Middle frontal gyrus (tissue), 1 donor: ENCODE results near the gene TOMM20.
"Not testable (repeated sequence)": the region's sequence is repeated elsewhere in the genome, so short reads cannot be mapped to it uniquely, and the experiment has no call there.

ENCODE experiments used
- DNase-seq: peaks from one replicate; pipeline ENCODE4 v3.0.0-alpha.2; 2015; ENCODE audit warnings: low spot score; ENCODE audit errors: extremely low spot score

Gene TOMM20

DNA sequence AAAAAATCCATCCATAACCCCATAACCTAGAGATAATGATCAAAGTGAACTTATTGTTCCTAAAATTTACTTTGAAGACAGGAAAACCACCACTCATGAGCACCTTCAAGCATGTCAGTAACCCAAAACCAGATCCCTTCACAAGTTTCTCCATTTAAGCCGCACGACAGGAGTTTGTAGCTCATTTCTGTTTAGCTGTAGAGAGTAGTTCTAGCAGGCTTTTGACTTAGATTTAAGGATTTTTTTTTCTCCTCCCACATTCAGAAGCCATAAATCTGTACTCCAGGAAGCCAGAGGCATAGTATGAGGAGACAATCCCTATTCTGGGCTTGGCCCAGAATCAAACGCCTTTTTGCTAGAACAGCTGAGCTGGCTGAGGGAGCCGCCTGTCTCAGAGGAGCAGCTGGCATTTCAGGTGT is 25.6 kb downstream of the TOMM20 start:
- DNase-seq: peak; percentile 46

DNA sequence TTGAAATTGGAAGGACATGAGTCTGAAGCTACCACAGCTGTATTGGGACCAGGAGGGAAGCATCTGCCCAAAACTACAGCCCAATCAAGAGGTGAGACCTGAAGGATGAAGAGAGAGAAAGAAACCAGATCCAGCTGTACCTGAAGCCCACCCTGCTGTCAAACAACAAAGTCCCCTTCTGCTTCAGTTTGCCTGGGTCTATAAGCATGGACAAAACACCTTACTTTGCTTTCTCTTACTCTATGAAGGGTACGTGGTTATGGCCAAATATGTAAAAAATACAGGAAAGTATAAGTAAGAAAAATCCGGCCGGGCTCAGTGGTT is 26.4 kb downstream of the TOMM20 start:
- DNase-seq: no peak

DNA sequence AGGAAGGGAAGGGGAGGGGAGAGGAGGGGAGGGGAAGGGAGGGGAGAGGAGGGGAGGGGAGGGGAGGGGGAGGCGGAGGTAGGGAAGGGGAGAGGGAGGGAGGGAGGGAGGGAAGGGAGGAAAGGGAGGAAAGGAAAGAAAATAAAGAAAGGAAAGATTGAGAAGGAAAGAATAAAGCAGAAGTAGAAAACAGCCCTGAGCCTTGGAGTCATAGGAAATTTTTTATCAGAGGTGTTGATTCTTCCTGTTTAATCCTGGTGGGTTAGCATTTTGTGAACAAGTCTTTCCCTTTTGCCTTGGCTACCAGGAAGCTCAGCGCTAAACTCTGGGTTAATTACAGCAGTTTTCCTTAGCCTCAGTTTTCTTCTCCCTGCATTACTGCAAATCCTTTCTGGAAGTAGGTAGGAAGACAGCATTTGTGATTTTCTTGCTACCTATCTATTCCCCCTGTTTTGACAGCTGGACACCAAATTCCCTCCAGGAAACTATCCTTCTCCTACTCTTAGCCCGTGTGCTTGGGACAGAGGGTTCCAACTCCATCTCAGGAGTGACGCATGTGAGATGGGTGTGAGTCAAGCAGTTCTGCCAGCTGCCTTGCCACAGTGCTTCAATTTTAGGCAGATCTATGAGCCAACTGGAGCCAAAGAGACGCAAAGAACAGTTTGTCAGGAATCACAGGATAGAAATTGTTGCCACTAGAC is 26.9 kb downstream of the TOMM20 start:
- DNase-seq: no peak

DNA sequence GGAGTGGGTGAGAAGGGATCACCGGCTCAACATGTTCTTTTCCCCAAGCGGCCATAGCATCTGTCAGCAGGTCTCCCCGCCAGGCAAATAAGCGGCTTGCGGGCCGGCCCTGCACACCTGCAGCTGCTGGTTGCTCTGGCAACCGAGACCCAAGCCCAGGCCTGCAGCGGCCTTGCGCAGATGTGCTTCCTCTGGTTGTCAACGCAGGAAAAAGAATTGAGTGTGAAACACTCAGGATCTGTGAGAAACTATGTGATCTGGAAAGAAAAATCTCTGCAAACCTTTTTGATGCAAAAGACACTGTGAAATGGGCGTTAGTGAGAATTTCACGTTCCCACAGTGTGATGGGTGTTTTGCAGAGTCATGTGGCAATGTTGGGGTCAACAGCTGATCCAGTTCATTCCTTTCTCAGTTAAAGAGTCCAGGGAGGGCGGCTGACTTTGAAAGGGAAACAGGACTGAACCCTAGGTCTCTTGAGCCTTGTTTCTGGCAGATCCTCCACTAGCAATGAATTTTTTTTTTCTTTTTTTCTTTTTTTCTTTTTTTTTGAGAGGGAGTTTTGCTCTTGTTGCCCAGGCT is 28.4 kb downstream of the TOMM20 start:
- no peak for DNase-seq

DNA sequence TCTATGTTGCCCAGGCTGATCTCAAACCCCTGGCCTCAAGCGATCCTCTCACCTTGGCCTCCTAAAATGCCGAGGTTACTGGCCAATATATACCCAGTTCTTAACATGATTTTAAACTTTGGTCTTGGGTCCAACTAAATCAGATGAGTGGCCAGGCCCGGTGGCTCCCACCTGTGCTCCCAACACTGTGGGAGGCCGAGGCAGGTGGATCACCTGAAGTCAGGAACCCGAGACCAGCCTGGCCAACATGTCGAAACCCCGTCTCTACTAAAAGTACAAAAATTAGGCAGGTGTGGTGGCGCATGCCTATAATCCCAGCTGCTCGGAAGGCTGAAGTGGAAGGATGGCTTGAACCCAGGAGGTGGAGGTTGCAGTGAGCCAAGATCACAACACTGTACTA is 29.6 kb downstream of the TOMM20 start:
- no peak for DNase-seq

DNA sequence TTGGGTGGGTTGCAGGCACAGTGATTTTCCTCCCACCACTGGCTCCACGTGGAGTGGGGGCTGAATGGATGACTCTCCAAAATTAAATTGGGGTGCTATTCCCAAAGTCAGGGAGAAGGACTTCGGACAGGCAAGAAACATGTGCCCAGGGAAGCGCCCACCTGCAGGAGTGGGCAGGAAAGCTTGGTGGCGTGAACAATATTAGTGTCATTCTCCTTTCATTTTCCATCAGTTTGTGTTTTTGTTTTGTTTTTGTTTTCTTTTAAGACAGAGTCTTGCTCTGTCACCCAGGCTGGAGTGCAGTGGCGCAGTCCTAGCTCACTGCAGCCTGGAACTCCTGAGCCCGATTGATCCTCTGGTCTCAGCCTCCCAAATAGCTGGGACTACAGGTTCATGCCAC is 30.1 kb downstream of the TOMM20 start:
- no peak for DNase-seq

DNA sequence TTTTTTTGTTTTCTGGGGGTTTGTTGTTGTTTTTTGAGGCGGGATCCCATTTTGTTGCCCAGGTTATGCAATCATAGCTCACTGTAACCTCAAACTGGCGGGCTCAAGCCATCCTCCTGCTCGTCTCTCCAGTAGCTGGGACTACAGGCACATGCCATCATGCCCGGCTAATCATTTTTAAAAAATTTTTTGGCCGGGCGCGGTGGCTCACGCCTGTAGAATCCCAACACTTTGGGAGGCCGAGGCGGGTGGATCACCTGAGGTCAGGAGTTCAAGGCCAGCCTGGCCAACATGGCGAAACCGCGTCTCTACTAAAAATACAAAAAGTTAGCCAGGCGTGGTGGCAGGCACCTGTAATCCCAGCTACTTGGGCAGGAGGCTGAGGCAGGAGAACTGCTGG is 31.1 kb downstream of the TOMM20 start:
- not testable (repeated sequence) for DNase-seq

DNA sequence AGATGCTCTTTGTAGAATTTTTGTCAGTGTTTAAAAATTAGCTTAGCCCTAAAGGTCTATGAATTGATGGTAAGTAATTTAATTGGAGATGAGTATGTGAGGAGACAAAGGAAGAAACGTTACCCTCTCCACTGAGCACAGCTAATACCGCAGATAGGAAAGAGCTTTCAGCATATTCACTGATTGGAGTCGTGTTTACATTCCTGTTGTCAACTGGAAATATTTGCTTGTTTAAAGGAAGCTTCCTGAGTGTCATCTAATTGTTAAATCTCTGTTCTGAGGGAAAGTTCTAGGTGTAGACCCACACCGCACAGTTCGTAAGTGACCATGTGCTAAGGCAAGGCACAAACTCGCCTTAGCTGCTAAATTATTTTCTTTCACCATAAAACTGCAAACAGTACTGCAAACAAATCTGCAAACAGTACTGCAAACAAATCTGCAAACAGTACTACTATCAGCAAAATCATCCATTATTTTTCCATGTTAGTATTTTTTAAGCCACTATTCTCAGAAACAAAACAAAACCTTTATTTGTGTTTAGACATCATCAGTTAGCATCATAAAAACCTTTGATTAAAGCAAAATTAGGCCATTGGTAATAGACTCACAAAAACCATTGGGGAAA is 32.6 kb downstream of the TOMM20 start:
- no peak for DNase-seq

DNA sequence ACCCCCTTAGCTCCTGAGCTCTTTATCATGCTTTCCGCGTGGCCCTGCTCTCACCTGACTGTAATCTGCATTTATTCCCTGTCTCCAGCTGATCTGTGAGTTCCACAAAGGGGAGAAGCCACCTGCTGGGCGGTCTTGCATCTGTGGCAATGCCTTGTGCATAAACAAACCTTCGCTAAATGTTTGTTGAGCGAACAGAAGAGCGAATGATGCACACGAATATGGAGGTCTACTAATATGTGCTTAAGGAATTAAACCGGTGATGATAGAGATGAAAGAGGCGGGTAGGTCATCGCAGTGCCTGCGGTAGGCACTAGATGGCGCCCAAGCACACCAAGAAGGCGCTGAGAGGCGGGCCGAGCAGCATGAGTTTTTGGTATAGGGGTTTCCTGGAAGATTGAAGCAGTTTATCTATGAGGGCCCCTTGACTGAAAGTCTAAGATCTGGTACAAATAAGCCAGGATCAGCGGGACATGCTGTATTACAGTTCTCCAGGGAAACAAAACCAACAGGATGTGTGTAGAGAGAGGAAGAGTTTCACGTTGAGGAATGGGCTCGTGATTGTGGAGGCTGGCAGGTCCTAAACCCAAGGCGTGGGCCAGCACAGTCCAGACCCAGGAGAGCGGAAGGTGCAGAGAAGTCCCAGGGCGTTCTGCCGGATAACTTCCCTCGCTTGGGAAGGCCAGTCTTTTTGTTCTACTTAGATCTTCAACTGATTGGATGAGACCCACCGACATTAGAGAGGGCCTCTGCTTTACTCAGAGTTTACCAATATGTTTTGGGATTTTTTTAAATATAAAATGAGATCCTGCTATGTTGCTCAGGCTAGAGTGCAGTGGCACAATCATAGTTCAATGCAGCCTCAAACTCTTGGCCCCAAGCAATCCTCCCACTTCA is 34.7 kb downstream of the TOMM20 start:
- DNase-seq: peak; percentile 66

DNA sequence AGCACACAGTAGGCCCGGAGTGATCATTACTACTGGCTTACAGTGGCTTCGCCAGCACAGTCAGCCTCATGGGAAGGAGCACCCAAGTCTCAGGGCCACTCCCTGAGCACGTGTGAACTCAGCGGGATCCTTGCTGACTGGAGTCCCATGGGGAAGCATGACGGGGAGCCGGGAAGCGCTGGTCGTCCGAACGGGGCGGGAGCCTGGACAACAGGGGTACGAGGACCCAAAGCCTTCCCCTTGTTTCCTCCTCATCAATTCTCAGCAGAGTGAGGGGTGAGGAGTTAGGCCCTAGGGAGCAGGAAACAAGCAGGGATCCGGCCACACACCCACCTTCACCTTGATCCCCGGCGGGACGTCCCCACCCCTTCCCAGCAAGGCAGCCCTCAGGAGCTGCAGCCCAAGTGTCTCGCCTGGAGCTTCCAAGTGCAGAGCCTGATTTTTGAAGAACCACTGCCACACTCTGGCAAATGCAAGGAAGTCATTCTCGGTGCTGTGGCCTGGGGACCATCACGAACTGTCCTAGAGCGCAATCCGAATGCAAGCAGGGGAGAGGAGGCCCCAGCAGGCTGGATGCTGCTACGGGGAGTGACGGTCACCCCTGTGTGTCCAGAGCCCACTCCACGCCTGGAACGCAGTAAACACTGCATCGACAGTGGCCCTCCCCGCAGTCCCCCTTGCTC is 35.5 kb downstream of the TOMM20 start:
- DNase-seq: peak; percentile 60

DNA sequence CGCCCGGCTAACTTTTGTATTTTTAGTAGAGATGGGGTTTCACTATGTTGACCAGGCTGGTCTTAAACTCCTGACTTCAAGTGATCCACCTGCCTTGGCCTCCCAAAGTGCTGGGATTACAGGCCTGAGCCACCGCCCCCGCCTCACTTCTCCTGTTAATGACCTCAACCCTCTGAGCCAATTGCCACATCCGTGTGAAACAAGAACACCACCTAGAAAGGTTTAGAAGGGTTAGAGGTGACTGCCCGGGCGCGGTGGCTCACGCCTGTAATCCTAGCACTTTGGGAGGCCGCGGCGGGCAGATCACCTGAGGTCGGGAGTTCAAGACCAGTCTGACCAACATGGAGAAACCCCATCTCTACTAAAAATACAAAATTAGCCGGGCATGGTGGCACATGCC is 36.2 kb downstream of the TOMM20 start:
- not testable (repeated sequence) for DNase-seq

DNA sequence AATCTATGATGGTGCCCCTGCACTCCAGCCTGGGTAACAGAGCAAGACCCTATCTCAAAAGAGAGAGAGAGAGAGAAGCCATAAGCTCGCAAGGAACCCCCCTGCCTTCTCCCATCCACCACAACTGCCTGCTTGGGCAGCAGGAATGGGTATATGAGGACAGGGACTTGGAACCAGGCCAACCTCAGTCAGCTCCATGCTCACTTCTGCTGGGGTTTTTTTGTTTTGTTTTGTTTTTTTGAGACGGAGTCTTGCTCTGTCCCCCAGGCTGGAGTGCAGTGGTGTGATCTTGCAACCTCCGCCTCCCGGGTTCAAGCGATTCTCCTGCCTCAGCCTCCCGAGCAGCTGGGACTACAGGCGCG is 36.6 kb downstream of the TOMM20 start:
- DNase-seq: not testable (repeated sequence)

DNA sequence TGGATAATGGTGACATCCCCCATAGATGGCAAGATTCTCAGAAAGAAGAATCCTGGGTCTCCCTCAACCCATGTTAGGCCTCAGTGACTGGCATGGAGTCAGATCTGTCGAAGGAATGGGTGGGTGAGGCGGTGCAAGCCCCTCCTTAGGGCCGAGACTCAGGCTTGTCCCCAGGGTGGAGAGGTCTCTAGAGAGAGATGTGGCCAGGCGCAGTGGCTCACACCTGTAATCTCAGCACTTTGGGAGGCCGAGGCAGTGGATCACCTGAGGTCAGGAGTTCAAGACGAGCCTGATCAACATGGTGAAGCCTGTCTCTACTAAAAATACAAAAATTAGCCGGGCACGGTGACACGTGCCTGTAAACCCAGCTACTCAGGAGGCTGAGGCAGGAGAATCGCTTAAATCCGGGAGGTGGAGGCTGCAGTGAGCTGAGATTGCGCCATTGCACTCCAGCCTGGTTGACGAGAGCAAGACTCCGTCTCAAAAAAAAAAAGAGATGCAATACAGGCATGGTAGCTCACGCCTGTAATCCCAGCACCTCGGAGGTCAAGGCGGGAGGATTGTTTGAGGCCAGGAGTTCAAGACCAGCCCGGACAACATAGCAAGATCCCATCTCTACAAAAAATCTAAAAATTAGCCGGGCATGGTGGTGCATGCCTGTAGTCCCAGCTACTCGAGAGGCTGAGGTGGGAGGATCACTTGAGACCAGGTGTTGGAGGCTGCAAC is 37.2 kb downstream of the TOMM20 start:
- DNase-seq: not testable (repeated sequence)

DNA sequence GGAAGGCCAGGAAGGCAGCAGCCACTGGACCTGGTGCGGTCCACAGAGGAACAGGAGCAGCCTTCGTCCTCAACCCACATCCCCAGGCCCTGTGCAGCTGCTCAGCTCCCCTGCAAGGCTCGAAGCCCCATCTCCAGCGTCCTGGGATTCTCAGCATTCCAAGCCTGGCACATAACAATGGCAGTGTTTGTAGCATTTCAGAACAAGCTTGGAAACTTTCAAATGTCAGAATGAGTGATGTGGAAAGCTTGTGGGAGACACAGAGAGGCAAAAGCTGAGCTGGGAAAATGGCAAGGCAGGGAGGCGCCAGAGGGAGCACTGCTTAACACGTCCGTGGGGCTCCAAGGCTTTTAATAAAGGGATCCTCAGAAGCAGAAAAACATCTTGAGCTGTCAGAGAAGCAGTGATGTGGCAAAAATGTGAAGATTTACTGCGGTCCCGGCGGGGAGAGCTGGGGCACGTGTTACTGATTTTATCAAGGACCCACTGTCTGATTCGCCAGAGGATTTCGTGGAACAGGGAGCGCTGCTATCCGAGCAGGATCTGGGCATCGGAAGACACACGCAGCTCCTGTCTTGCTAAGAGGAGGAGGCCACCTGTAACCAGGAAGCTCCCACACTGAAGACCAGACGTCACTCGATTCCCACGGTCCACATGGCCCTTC is 38.1 kb downstream of the TOMM20 start:
- no peak for DNase-seq

DNA sequence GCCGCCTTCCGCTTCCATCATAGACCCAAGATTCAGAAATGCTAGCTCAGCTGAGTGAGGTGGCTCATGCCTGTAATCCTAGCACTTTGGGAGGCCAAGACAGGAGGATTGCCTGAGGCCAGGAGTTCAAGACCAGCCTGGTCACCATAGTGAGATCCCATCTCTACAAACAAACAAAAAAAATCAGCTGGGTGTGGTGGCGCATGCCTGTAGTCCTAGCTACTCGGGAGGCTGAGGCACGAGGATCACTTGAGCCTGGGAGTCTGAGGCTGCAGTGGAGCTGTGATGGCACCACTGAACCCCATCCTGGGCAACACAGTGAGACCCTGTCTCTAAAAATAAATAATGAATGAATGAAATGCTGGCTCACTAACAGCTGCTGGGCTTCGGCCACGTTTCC is 39.7 kb downstream of the TOMM20 start:
- DNase-seq: no peak

DNA sequence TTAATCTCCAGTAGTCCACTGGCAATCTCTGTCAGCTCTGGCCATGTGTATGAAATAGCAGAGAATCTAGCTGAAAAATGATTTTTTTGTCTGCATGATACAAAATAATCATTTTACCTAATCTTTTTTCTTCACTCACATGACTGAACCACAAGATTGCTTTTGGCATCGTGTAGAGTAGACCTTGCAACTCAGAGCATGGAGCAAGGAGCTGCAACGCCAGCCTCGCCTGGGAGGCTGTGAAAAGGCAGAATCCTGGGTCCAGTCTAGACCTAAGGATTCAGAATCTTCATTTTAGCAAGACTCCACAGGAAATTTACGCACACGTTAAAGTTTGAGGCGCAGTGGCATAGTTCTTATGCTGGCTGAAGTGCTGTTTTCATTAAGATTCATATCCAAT is 40.2 kb downstream of the TOMM20 start:
- DNase-seq: no peak

DNA sequence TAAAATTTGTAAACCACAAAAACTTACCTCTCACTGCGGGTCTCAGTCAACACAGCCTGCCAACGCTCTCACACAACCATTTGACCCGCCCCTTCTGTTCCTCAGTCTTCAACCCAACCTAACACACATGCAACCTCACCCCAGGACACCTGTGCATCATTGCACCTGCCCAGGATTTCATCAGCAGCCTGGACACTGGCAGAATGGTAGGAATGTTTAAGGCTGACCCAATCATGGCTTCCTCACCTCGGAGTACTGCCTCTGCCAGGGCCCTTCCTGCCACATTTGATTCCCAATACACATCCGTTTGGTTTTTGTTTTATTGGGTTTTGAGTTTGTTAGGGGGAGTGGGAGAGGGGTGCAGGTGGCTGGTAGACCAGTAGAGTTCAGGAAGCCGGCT is 40.7 kb downstream of the TOMM20 start:
- DNase-seq: no peak

DNA sequence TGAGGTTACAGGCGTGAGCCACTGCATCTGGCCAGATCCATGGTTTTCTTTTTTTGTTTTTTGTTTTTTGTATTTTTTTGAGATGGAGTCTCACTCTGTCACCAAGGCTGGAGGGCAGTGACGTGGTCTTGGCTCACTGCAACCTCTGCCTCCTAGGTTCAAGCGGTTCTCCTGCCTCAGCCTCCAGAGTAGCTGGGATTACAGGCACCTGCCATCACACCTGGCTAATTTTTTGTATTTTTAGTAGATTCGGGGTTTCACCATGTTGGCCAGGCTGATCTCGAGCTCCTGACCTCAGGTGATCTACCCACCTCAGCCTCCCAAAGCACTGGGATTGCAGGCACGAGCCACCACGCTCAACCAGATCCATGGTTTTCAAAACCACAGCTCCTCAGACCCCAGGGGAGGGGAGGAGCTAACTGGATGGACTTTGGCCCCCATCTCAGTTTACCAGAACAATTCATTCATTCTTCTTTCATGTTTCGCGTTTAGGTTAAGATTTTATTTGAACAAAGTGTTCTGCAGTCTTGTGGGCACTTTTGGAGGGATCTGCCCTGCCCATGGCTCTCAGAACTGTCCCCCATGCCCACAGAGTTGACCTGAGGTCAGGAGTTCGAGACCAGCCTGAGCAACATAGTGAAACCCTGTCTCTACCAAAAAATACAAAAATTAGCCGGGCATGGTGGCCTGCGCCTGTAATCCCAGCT is 43.1 kb downstream of the TOMM20 start:
- not testable (repeated sequence) for DNase-seq

DNA sequence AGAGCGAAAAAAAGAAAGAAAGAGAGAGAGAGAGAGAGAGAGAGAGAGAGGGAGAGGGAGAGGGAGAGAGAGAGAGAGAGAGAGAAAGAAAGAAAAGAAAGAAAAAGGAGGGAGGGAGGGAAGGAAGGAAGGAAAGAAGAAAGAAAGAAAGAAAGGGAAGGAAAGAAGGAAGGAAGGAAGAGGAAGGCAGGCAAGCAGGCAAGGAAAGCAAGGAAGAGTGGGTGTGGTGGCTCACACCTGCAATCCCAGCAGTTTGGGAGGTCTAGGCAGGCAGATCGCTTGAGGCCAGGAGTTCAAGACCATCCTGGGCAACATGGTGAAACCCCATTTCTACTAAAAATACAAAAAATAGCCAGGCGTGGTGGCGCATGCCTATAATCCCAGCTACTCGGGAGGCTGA is 47.8 kb downstream of the TOMM20 start:
- DNase-seq: not testable (repeated sequence)

DNA sequence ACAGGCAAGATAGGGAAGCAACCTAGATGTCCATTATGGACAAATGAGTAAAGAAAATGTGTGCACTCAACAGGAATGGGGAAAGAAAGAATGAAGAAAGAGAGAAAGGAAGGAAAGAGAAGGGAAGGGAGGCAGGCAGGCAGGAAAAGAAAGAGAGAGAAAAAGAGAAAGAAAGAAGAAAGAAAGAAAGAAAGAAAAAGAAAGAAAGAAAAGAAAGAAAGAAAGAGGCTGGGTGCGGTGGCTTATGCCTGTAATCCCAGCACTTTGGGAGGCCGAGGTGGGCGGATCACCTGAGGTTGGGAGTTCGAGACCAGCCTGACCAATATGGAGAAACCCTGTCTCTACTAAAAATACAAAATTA is 48.4 kb downstream of the TOMM20 start:
- DNase-seq: not testable (repeated sequence)
